Measurements from ENCODE around the gene PPP1R27. TPM values are rescaled to one million over a fixed set of nuclear protein-coding genes. Genes with fewer than 3 reads are reported as not detected.
A peak's percentile ranks its signal among the peaks of the same experiment; 100 is the strongest.

The PPP1R27 gene
- polyA plus RNA-seq, 6 donors from 2014 or later = 0.18 to 0.64 TPM; not detected in 4

DNA sequence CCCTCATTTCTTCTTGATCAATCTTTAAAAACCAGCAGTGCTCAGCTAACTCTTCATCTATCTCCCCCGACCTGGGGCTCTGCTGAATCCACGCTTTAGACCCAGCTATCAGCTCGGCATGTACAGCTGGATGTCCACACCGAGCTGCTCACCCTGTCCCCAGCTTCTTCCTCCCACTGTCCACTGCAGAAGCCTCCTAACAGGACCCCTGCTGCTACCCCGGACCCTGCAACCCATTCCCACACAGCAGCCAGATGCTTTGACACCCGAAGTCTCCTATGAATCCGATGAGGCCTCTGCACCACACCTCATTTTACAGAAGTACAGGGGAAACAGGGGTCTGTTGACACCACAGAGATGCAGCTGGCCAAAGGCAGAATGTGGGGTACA lies 17.1 kb downstream of the PPP1R27 start:
- Mint-ChIP-seq H3K9me3 (no peaks in the 10 kb centered on the region), H3K4me3 (no peak overlapping the region), H3K4me1 (no peaks in the 10 kb centered on the region), H3K27me3 (peaks cover 4 to 22% (median 18%) of the 10 kb centered on the region in 3 donors), H3K27ac (no peak overlapping the region), H3K36me3 (no peaks in the 10 kb centered on the region)
- DNase-seq = no peak
- ATAC-seq (ENCODE audit: low read depth in 2 of 2) = no peak

DNA sequence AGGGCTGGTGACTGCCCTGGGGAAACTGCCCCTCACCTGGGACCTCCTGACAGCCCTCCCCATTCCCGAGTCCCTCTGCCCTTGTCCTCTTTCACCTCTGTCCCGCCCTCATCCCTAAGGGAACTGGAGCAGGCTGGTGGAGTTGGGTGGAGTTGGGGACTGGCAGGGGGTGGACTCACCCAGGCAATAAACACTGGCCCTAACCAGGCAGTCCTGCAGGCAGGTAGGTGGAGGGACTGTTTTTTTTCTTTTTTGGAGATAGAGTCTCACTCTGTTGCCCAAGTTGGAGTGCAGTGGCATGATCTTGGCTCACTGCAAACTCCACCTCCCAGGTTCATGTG lies 19.2 kb downstream of the PPP1R27 start:
- no peak for DNase-seq
- Mint-ChIP-seq H3K27ac (no peak overlapping the region), H3K9me3 (no peaks in the 10 kb centered on the region), H3K4me3 (no peak overlapping the region), H3K4me1 (no peaks in the 10 kb centered on the region), H3K27me3 (peaks cover 4 to 24% (median 23%) of the 10 kb centered on the region in 3 donors), H3K36me3 (no peaks in the 10 kb centered on the region)
- ATAC-seq (ENCODE audit: low read depth in 2 of 2) = no peak

GRCh38 chr17:81814748-81815645 lies 19.9 kb downstream of the PPP1R27 start:
- peaks cover 4 to 30% (median 29%) of the 10 kb centered on the region in 3 donors for H3K27me3 Mint-ChIP-seq
- no peak for DNase-seq
- no peaks in the 10 kb centered on the region for H3K9me3 Mint-ChIP-seq
- no peak for ATAC-seq (ENCODE audit: low read depth in 2 of 2)
- H3K36me3 Mint-ChIP-seq = no peaks in the 10 kb centered on the region
- no peak overlapping the region for H3K27ac Mint-ChIP-seq
- no peaks in the 10 kb centered on the region for H3K4me1 Mint-ChIP-seq
- no peak overlapping the region for H3K4me3 Mint-ChIP-seq

GRCh38 chr17:81813861-81814683 lies 20.8 kb downstream of the PPP1R27 start:
- no peak overlapping the region for H3K4me3 Mint-ChIP-seq
- peaks cover 10 to 39% (median 39%) of the 10 kb centered on the region in 3 donors for H3K27me3 Mint-ChIP-seq
- H3K36me3 Mint-ChIP-seq = no peaks in the 10 kb centered on the region
- ATAC-seq (ENCODE audit: low read depth in 2 of 2) (no peak), DNase-seq (no peak)
- H3K4me1 Mint-ChIP-seq = peaks cover 0 to 2% (median 0%) of the 10 kb centered on the region in 3 donors
- no peak overlapping the region for H3K27ac Mint-ChIP-seq
- H3K9me3 Mint-ChIP-seq = no peaks in the 10 kb centered on the region

DNA sequence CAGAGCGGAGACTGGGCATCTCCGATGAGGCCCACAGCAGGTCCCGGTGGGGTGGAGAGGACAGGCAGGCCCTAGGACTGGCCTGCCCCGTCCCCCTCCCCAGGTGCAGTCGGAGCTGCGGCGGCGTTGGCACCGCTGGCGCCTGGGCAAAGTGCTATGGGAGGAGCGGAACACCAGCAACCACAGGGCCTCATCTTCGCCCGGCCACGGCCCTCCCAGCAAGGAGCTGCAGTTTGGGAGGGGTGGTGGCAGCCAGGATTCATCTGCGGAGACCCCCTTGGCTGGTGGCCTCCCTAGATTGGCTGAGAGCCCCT lies 21.5 kb downstream of the PPP1R27 start:
- no peak for DNase-seq
- peaks cover 13 to 45% (median 43%) of the 10 kb centered on the region in 3 donors for H3K27me3 Mint-ChIP-seq
- no peak for ATAC-seq (ENCODE audit: low read depth in 2 of 2)
- H3K27ac Mint-ChIP-seq = no peak overlapping the region
- no peaks in the 10 kb centered on the region for H3K9me3 Mint-ChIP-seq
- H3K4me3 Mint-ChIP-seq = no peak overlapping the region
- no peaks in the 10 kb centered on the region for H3K36me3 Mint-ChIP-seq
- H3K4me1 Mint-ChIP-seq = peaks cover 0 to 4% (median 0%) of the 10 kb centered on the region in 3 donors

- ATAC-seq (ENCODE audit: low read depth in 2 of 2) (no peak), DNase-seq (no peak)
- H3K36me3 Mint-ChIP-seq = no peaks in the 10 kb centered on the region
- peaks cover 0 to 4% (median 0%) of the 10 kb centered on the region in 3 donors for H3K4me1 Mint-ChIP-seq
- H3K9me3 Mint-ChIP-seq = no peaks in the 10 kb centered on the region
- H3K4me3 Mint-ChIP-seq = no peak overlapping the region
- no peak overlapping the region for H3K27ac Mint-ChIP-seq
- peaks cover 13 to 46% (median 41%) of the 10 kb centered on the region in 3 donors for H3K27me3 Mint-ChIP-seq
These were observed 22.1 kb downstream of the PPP1R27 start for GRCh38 chr17:81812571-81813370.

DNA sequence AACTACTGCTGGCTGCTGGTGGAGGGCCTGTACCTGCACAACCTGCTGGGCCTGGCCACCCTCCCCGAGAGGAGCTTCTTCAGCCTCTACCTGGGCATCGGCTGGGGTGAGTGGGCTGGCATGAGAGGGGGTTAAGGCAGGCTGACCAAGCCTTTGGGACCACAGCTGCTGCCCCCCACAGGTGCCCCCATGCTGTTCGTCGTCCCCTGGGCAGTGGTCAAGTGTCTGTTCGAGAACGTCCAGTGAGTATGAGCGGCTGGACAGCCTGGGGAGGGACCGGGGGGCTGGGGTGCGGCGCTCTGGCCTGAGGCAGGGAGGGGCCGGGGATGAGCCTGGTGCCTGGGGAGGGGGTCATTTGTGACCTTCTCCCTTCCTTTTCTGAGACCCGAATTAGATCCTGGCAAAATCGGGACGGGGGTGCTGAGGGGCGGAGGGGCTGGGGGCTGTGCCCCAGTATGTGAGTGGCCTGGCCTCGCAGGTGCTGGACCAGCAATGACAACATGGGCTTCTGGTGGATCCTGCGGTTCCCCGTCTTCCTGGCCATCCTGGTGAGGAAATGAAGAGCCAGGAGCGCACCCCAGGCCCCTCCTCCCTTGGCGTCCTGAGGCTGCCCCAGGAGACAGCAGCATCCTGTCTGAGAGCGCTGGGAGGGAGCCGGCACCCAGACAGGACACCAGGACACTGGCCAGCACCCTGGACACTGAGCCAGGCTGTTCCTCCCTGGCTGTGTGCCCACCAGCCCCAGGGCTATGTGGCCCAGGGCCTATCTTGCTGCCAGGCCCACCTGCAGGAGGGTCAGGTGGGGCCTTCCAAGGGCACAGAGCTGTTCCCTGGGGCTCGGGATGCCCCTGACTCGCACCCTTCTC lies 22.9 kb downstream of the PPP1R27 start:
- H3K27ac Mint-ChIP-seq = no peak overlapping the region
- peaks cover 13 to 47% (median 37%) of the 10 kb centered on the region in 3 donors for H3K27me3 Mint-ChIP-seq
- H3K4me3 Mint-ChIP-seq = no peak overlapping the region
- no peaks in the 10 kb centered on the region for H3K9me3 Mint-ChIP-seq
- no peak for DNase-seq
- ATAC-seq (ENCODE audit: low read depth in 2 of 2) = no peak
- H3K4me1 Mint-ChIP-seq = peaks cover 0 to 4% (median 0%) of the 10 kb centered on the region in 3 donors
- no peaks in the 10 kb centered on the region for H3K36me3 Mint-ChIP-seq

- DNase-seq = no peak
- no peaks in the 10 kb centered on the region for H3K9me3 Mint-ChIP-seq
- H3K27ac Mint-ChIP-seq = no peak overlapping the region
- no peak overlapping the region for H3K4me3 Mint-ChIP-seq
- H3K36me3 Mint-ChIP-seq = no peaks in the 10 kb centered on the region
- H3K4me1 Mint-ChIP-seq = peaks cover 0 to 4% (median 0%) of the 10 kb centered on the region in 3 donors
- peaks cover 10 to 47% (median 29%) of the 10 kb centered on the region in 3 donors for H3K27me3 Mint-ChIP-seq
- ATAC-seq (ENCODE audit: low read depth in 2 of 2) = no peak
These were observed 23.8 kb downstream of the PPP1R27 start for GRCh38 chr17:81810892-81811704.

- H3K27ac Mint-ChIP-seq = no peak overlapping the region
- H3K9me3 Mint-ChIP-seq = no peaks in the 10 kb centered on the region
- H3K4me3 Mint-ChIP-seq = no peak overlapping the region
- peaks cover 0 to 4% (median 0%) of the 10 kb centered on the region in 3 donors for H3K4me1 Mint-ChIP-seq
- DNase-seq = no peak
- H3K36me3 Mint-ChIP-seq = no peaks in the 10 kb centered on the region
- ATAC-seq (ENCODE audit: low read depth in 2 of 2) = no peak
- peaks cover 8 to 48% (median 26%) of the 10 kb centered on the region in 3 donors for H3K27me3 Mint-ChIP-seq
These were observed 24.4 kb downstream of the PPP1R27 start for GRCh38 chr17:81810476-81810875.

GRCh38 chr17:81809556-81809998 lies 25.3 kb downstream of the PPP1R27 start:
- Mint-ChIP-seq H3K9me3 (no peaks in the 10 kb centered on the region), H3K4me3 (no peak overlapping the region), H3K36me3 (no peaks in the 10 kb centered on the region), H3K4me1 (peaks cover 0 to 8% (median 5%) of the 10 kb centered on the region in 3 donors), H3K27ac (peak overlapping the region in 1 of 6 donors; percentile 9), H3K27me3 (peaks cover 8 to 55% (median 26%) of the 10 kb centered on the region in 3 donors)
- ATAC-seq (ENCODE audit: low read depth in 2 of 2) (no peak), DNase-seq (no peak)

DNA sequence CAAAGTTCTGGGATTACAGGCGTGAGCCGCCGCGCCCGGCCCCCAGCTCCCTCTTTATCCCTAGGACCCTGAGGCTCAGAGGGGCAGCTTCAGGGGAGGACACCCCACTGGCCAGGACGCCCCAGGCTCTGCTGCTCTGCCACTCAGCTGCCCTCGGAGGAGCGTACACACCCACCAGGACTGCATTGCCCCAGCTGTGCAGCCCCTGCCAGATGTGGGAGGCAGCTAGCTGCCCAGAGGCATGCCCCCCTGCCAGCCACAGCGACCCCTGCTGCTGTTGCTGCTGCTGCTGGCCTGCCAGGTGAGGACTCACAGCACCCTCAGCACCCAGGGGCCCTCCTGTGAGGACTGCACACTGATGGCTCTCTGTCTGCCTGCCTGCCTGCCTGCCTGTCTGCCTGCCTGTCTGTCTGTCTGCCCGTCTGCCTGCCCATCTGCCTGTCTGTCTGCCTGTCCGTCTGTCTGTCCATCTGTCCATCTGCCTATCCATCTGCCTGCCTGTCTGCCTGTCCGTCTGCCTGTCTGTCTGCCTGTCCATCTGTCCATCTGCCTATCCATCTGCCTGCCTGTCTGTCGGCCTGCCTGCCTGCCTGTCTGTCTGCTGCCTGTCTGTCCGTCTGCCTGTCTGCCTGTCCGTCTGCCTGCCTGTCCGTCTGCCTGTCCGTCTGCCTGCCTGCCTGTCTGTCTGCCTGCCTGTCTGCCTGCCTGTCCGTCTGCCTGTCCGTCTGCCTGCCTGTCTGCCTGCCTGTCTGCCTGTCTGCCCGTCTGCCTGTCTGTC lies 25.9 kb downstream of the PPP1R27 start:
- H3K4me3 Mint-ChIP-seq = peak overlapping the region in 1 of 8 donors; percentile 12
- no peak for ATAC-seq (ENCODE audit: low read depth in 2 of 2)
- peaks cover 8 to 55% (median 26%) of the 10 kb centered on the region in 3 donors for H3K27me3 Mint-ChIP-seq
- no peaks in the 10 kb centered on the region for H3K9me3 Mint-ChIP-seq
- peak overlapping the region in 1 of 6 donors; percentile 90 for H3K27ac Mint-ChIP-seq
- no peak for DNase-seq
- no peaks in the 10 kb centered on the region for H3K36me3 Mint-ChIP-seq
- H3K4me1 Mint-ChIP-seq = peaks cover 0 to 8% (median 5%) of the 10 kb centered on the region in 3 donors
